HG03575 (cell line): ENCODE data around the gene PIP5K1A.

Experiments
- ATAC-seq: cut with Tn5 transposase; IDR thresholded peaks from one replicate; pipeline ENCODE4 v1.9.1; 2021; ENCODE audit not compliant: unreplicated experiment, insufficient number of reproducible peaks, low FRiP score; ENCODE audit errors: extremely low read depth

PIP5K1A gene

DNA sequence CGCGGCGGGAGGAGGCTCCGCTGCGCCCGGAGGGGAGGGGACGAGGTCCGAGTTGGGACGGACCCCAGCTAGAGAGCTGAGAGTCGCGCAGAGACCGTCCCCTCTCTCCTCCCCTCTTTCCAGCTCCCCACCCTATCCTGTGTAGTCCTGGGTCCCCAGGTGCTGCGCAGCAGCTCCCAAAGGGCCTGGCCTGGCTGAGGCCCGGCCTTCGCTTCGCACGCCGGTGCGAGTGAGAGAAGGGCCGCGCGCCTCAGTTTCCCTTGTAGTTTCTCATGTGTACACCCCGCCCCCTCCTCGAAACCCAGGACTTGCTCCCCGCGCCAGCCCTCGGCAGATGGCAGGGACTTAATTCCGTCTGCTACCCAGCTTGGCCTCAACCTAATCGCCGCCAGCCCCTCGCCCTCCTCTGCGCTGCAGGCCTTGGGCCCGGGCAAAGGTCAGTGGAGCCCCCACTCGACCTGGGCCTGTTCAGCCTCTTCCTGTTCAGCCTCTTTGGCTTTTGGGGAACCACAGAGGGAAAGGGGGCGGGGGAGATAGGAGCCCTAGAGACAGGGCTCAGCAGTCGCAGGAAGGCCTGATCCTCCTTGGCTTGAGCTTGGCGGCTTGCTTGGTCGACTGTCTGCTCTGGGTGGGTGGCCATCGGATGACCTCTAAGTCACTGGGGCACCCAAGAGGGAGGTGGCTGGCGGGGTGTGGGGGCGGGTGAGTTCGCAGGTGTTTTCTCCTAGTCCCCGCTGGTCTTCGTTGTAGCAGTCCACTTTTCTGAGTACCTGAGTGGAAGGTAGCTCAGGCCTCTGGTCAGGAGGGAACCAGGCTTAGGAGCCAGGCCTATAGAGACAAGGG is 84.8 kb downstream of the PIP5K1A start:
- ATAC-seq: no peak

DNA sequence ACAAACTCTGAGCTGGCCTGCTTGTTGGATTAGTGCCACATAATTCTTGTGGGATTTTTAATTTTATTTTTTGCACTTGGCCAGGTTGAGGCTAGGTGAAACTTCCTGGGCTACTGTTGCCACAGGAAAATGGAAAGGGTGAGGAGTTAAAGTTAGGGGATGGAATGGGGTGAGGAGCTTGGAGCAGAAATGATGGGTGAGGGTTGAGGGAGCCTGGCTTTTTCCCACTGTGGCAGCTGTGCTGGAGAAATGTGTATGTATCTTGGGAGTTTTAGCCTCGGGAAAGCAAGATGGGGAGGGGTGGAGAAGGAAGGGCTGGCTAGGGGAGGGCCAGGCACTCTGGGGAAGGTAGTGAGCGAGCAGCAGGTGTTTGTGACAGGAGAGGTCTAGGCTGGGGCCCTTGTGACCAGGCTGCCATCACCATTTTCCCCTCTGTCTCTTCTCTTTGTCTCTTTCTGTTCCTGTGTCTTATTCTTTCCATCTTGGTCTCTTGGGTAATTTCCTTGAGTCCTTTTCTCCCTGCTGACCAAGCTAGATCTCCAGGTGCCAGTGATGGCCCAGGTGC is 85.7 kb downstream of the PIP5K1A start:
- ATAC-seq: no peak

GRCh38 chr1:151286619-151287340 is 88.4 kb downstream of the PIP5K1A start:
- no peak for ATAC-seq

- ATAC-seq: no peak
Measured at GRCh38 chr1:151287341-151287699, 89.0 kb downstream of the PIP5K1A start.

DNA sequence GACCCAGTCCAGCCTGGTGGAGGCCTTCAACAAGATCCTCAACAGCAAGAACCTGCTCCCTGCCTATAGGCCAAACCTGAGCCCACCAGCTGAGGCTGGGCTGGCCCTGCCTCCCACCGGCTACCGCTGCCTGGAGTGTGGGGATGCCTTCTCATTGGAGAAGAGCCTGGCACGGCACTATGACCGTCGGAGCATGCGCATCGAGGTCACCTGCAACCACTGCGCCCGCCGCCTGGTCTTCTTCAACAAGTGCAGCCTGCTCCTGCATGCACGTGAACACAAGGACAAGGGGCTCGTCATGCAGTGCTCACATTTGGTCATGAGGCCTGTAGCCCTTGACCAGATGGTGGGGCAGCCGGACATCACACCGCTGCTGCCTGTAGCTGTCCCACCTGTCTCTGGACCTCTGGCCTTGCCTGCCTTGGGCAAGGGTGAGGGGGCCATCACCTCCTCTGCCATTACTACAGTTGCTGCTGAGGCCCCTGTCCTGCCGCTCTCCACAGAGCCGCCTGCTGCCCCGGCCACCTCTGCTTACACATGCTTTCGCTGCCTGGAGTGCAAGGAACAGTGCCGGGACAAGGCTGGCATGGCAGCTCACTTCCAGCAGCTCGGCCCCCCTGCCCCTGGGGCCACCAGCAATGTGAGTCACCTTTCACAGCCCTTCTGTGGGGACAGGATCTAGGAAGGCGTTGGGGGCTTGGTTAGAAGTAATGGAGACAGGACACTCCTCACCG is 89.6 kb downstream of the PIP5K1A start:
- no peak for ATAC-seq

DNA sequence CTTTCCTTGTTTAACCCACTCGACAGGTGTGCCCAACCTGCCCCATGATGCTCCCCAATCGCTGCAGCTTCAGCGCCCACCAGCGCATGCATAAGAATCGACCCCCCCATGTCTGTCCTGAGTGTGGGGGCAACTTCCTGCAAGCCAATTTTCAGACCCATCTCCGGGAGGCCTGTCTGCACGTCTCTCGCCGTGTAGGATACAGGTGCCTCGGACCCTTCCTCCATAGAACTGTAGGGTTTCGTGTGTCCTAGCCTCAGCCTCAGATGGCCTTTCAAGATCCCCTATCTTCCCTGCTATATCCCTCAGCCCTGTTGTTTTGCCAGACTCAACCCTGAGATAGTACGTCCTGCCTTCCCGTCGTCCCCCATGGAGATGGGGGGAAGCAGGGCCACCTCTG is 90.2 kb downstream of the PIP5K1A start:
- no peak for ATAC-seq

DNA sequence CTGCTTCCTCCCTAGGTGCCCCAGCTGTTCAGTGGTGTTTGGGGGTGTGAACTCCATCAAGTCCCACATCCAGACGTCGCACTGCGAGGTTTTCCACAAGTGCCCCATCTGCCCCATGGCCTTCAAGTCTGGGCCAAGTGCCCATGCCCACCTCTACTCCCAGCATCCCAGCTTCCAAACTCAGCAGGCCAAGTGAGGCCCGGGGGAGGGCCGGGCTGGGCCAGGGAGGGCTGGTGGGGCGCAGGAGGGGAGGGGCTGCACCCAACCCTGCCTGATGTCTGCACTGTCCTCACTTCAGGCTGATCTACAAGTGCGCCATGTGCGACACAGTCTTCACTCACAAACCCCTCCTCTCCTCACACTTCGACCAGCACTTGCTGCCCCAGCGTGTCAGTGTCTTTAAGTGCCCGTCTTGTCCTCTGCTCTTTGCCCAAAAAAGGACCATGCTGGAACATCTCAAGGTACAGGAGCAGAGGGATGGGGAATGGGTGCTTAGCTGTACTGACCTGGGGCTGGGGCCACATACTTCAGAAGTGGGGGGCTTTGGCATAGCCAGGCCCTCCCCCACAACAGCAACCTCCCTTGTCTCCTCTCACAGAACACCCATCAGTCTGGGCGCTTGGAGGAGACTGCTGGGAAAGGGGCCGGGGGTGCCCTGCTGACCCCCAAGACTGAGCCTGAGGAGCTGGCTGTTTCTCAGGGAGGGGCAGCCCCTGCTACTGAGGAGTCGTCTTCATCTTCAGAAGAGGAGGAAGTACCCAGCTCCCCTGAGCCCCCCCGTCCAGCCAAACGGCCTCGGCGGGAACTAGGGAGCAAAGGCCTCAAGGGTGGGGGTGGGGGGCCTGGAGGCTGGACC is 91.0 kb downstream of the PIP5K1A start:
- ATAC-seq: no peak

GRCh38 chr1:151289991-151290708 is 91.8 kb downstream of the PIP5K1A start:
- no peak for ATAC-seq

- no peak for ATAC-seq
Measured at GRCh38 chr1:151290709-151291303, 92.5 kb downstream of the PIP5K1A start.

- ATAC-seq: no peak
Measured at GRCh38 chr1:151292207-151293030, 94.1 kb downstream of the PIP5K1A start.

DNA sequence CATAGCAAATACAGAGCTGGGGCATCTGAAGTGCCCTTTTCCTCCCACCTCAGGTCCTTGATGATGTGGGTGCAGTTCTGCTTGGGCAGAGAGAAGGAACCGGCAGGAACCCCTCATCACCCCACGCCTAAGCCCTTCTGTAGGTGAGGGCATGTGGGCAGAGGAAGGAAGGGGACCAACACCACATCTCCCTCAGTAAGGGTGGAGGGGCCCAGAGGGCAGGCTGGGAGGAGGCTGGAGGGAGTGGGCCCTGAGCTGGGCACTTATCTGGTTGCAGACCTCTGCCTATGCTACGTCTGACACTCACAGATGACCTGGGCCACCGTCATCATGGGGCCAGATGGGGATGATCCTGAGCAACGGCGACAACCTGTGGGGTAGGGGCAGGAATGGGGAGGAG is 94.7 kb downstream of the PIP5K1A start:
- ATAC-seq: no peak

DNA sequence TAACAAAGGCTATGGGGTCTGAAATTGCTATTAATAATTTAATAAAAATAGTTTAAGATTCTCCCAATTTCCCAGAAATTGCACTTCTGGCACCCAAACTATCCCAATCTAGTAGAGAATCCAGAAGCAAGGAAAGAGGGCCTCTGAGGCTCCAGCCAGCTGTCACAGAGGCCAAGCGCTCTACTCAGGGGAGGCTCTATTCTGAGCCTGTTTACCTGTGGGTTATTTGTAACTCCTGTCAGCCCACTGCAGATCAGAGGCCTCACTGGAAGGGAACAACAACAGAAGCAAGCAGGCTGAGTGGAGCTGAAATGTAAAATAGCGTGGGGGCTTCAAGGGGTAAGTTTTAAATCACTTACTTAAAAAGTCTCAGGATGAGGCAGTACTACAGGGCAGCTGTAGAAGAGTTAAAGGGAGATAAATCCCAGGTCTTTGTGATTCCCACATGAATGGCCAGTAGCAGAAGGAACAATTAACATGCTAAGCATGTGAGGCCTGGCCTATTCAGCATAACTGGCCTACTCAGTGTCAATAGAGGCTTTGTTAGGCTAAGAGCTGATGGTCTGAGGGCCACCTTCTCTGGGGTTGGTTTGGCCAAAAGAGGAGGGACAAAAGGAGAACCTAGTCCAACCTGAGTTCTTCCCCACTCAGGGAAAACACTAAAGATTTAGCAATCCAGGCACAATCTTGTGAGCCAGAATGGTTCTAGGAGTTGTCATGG is 96.5 kb downstream of the PIP5K1A start:
- no peak for ATAC-seq
